HG02642 (cell line): ENCODE measurements around the gene DACT3.

Experiments used
- ATAC-seq: cut with Tn5 transposase; IDR thresholded peaks from one replicate; pipeline ENCODE4 v1.9.1; 2021; ENCODE audit warnings: mild to moderate bottlenecking; ENCODE audit not compliant: unreplicated experiment, poor library complexity

Gene DACT3

GRCh38 chr19:46668662-46669061 lies 7.7 kb upstream of the DACT3 start:
- no peak for ATAC-seq

DNA sequence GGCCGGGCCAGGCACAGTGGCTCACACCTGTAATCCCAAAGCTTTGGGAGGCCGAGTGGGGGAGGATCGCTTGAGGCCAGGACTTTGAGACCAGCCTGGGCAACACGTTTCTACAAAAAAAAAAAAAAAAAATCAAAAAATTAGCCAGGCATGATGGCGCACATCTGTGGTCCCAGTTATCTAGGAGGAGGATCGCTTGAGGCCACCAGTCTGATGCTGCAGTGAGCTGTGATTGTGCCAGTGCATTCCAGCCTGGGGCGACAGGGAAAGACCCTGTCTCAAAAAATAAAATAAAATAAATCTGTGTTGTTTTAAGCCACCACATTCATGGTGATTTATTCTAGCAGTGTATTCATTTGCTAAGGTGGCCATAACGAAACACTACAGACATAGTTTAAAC lies 4.1 kb upstream of the DACT3 start:
- no peak for ATAC-seq

DNA sequence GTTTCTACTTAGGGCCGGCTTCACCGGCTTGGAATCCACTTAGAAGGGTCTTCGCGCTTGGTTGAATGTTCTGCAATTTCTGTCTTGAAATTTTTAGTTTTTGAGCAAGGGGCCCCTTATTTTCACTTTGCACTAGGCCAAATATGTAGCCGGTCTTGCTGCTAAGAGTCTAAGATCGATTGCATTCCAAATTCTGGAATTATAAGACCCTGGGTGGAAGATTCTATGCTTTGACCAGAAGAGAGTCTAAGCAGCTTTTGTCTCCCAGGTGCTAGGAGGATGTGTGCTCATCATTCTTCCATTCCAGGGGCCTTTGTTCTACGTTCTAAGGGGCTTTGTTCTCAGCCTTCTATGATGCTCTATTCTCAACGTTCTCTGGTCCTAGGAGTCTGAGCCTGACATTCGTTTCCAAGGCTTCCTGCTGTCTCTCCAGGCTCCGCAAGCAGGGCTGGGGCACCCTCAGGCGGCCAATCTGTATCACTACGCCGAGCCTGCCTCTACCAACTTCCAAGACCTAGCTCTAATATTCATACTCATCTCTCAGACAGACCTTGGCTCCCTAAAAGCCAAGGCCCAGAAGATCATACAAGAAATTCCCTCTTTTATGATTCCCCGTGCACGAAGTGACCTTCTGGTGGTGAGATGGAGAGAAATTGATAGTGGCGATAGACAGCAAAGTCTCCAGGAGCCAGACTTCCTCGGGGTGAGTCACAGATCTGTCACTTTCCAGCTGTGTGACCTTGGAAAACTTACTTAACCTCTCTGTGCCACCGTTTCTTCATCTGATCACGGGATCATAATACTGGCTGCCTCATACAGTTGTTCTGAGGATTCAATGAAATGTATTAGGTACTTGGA lies 982 bp upstream of the DACT3 start:
- ATAC-seq, result peak; percentile 17

DNA sequence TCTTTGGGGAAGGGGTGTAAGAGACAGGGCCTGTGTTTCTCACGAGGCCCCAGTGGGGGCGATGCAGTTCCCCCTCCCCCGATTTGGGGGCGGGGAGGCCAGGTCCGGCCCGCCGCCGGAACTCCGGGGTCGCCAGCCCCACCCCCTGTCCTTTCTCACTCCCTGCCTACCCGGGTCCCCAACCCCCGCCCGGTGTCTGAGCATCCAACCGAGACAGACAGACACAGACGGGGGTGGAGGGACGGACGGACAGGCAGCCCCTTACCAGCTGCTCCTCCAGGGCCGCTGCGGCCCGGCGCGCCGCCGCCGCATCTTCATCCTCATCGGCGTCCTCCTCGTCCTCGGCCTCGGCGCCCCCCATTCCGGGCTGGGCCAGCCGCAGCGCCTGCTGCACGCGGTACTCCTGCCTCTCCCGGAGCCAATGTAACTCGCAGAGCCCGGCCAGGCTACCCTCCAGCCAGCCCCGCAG lies 397 bp downstream of the DACT3 start:
- ATAC-seq, result no peak

DNA sequence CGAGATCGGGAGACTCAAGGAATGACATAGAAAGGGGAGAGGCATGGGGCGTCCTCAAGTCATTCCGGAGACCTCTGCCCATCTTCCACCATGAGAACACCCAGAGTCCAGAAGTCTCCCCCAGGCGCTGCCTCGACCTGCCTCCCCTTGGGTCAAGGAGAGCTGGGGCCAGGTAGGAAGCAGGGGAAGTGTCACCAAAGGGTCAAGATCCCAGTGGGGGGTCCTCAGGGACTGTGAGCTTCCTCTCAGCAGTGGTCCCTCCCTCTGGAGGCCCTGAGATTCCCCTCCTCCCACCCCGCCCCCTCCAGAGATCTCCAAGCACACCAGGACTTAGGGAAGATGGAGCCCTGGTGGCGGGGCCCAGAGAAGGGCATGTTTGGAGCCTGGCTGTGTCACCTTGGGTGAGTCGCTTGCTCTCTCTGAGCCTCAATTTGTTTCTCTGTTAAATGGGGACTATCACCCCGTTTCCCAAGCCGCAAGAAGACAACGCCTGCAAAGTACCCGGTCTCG lies 919 bp downstream of the DACT3 start:
- no peak for ATAC-seq

DNA sequence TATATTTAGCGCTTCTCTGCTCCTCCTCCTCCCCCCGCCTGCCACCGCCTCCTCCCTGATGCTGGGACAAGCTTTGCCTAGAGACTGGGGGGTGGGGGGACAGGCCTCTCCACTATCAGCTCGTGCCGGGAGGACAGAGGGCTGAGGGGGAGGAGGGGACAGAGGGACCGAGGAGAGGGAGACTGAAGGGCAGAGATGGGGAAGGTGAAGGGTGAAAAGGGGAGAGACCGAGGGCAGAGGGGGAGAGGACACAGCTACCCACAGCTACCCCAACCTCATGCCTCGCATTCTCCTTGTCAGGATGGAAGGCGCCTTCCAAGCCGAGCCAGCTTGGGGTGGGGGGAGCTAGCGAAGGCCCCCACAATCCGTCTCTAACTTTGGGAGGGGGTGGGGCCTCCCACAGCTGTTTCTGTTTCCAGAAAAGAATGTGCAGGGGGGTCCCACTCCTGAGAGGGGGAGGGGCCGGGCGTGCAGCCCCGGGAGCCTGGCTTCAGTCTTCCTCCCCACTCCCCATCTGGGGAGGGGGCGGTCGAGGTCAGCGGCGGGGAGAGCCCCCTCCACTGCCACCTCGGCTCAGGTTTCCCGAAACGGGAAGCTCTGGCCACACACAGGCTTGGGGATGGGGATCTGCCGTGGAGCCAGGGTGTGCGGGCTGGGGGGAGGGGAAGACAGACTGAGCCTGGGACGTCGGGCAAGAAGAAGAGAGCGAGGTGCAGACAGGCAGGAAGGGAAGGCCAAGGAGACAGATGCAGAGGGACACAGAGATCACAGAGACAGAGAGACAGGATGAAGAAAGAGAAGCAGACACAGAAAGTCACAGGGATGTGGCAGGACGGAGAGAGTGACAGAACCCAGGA lies 1.6 kb downstream of the DACT3 start:
- ATAC-seq, result no peak

- no peak for ATAC-seq
Measured at GRCh38 chr19:46656541-46656940, 4.4 kb downstream of the DACT3 start.

DNA sequence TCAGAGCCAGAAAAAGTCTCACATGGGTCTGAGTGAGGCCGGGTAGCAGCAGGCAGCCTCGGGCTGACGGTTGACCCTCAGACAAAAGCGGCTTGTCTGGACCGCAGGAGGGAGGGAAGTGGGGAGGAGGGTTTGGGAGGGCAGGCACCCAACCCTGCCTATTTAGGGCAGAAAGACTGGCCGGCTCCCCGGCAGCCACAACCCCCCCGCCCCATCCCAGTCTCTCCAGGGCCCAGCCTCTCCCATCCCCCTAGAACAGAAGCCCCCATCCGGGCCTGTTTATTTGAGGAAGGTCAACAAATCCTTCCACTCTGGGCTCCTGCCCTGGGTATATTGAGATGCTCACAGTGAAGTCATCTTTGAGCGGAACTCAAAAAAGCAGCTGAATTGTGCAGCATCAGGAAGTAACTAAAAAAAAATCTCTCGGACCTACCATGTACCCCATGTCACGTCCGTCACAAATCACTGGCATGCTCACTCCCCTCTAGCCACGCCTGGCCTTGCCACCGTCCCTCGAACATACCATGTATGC lies 6.3 kb downstream of the DACT3 start:
- ATAC-seq, result no peak

GRCh38 chr19:46650445-46650844 lies 10.5 kb downstream of the DACT3 start:
- no peak for ATAC-seq

GRCh38 chr19:46648961-46649960 lies 11.7 kb downstream of the DACT3 start:
- ATAC-seq, result no peak

- ATAC-seq, result no peak
Measured at GRCh38 chr19:46648060-46648960, 12.7 kb downstream of the DACT3 start.

DNA sequence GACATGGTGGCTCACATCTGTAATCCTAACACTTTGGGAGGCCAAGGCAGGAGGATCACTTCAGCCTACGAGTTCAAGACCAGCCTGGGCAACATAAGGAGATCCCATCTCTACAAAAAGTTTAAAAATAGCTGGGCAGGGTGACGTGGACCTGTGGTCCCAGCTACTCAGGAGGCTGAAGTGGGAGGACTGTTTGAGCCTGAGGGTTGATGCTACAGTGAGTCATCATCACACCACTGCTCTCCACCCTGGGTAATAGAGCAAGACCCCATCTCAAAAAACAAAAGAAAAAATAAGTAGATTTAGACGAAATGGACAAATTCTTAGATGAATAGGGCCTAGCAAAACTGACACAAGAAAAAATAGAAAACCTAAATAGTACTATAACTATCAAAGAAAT lies 14.6 kb downstream of the DACT3 start:
- no peak for ATAC-seq

- ATAC-seq, result no peak
Measured at GRCh38 chr19:46644720-46645119, 16.3 kb downstream of the DACT3 start.

- no peak for ATAC-seq
Measured at GRCh38 chr19:46640656-46641055, 20.3 kb downstream of the DACT3 start.

DNA sequence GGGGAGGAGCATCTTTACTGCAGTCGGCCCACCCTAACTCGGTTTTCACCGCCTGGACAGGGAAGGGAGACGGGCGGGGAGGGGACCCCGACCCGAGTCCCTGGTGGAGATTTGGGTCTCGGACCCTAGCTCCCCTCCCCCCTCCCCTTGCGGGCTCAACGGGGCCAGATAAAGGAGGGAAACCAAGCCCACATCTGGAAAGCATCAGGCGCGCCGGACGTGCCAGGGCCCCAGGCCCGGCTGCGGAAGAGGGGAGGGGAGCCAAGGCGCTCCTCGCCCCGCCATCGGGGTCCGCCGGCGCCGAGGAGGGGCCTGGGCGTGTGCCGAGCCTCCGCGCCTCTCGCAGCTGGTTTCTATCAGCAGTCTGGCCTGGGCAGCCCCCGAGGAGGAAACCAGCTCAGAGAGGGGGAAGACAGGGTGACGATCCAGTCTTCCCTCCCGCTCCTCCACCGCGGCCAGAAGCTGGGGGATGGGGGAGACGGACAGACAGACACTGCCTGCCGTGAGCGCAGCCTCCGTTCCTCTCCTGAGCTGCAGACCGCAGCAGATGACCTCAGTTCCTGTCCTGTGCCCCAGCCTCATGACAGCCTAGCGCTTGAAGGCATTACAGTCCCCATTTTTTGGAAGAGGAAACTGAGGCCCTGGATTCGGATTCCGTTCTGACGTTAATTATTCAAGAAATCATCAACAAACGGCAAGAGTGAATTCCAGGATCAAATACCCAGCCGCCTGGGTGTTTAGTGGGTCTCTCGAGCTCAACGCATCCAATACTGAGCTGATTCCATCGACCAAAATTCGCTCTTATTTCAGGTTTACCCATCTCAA lies 21.4 kb downstream of the DACT3 start:
- no peak for ATAC-seq

- no peak for ATAC-seq
Measured at GRCh38 chr19:46637224-46637623, 23.8 kb downstream of the DACT3 start.

DNA sequence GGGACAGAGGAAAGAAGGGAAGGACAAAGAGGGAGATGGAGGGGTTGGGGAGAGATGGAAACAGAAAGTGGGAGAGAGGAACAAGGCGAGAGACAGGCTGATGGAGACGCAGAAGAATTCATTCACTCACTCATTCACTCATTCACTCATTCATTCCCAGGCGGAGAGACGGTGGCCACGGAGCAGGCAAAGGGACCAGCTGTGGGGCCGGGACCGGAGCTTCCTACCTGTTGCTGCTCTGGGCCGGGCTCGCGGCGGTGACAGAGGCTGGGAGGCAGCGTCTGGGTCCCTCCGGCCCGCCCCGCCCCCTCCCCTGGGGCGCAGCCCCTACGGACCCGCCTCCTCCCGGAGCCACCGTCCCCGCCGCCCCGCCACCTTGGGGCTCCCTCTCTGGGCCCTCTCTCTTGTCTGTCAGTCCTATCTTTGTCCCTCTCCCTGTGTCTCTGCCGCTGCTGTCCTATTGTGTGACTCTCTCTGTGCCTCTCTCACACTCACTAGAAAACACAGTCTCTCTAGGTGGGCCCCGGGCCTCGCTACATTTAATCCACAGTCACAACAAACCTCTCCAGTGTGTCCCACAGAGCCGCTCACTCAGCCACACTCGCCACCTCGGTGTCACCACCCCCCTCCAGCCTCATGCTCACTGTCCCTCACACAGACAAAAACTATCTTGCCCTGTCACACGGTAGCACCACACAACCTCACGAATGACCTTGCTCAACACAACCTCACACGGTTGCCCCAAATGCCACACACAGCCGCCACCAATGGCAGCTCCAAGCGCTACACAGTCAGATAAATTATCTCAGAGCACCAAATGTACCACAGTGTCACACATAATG lies 24.8 kb downstream of the DACT3 start, which contains the start of gene GNG8:
GNG8 (minus strand) TSS at position 283 of the 842 bp plus-strand sequence. CDS start 1,520 bp downstream, outside the sequence.
- no peak for ATAC-seq
